Neuron (in vitro differentiated cells): ENCODE data around the gene CUX1.

Source experiments
- H2AFZ ChIP-seq: one replicate; pipeline ENCODE4 v1.6.1; 2013; ENCODE audit warnings: low read depth, mild to moderate bottlenecking, inconsistent platforms, low read length, moderate library complexity
- H3K27me3 ChIP-seq: one replicate; pipeline ENCODE4 v1.6.1; 2013; ENCODE audit warnings: low read length; ENCODE audit not compliant: insufficient read depth
- H3K36me3 ChIP-seq: one replicate; pipeline ENCODE4 v1.6.1; 2013; ENCODE audit warnings: low read length; ENCODE audit not compliant: insufficient read depth
- H3K4me1 ChIP-seq: one replicate; pipeline ENCODE4 v1.6.1; 2013; ENCODE audit warnings: low read length; ENCODE audit not compliant: insufficient read depth
- H3K4me3 ChIP-seq: 2 replicates; pipeline ENCODE4 v1.5.1; 2013; ENCODE audit warnings: mild to moderate bottlenecking, low read length, moderate library complexity
- H3K9me3 ChIP-seq: one replicate; pipeline ENCODE4 v1.6.1; 2013; ENCODE audit warnings: low read length

CUX1 gene

GRCh38 chr7:101996131-101996691 lies 178.8 kb downstream of the CUX1 start:
- Histone ChIP-seq H3K4me1 (peaks cover 9% of the 10 kb centered on the region), H3K4me3 (no peak overlapping the region), H3K9me3 (no peaks in the 10 kb centered on the region), H3K27me3 (no peaks in the 10 kb centered on the region), H2AFZ (no peak overlapping the region), H3K36me3 (no peaks in the 10 kb centered on the region)

- Histone ChIP-seq H3K4me1 (peaks cover 9% of the 10 kb centered on the region), H3K27me3 (no peaks in the 10 kb centered on the region), H3K4me3 (no peak overlapping the region), H3K9me3 (no peaks in the 10 kb centered on the region), H2AFZ (no peak overlapping the region), H3K36me3 (no peaks in the 10 kb centered on the region)
These were observed 179.4 kb downstream of the CUX1 start for GRCh38 chr7:101996876-101997275.

GRCh38 chr7:101998029-101998905 lies 180.8 kb downstream of the CUX1 start:
- Histone ChIP-seq H3K9me3 (no peaks in the 10 kb centered on the region), H3K36me3 (no peaks in the 10 kb centered on the region), H3K4me3 (no peak overlapping the region), H3K27me3 (no peaks in the 10 kb centered on the region), H2AFZ (no peak overlapping the region), H3K4me1 (peaks cover 9% of the 10 kb centered on the region)

- H3K27me3 ChIP-seq = no peaks in the 10 kb centered on the region
- H3K9me3 ChIP-seq = no peaks in the 10 kb centered on the region
- H3K4me1 ChIP-seq = peaks cover 9% of the 10 kb centered on the region
- no peak overlapping the region for H2AFZ ChIP-seq
- H3K36me3 ChIP-seq = no peaks in the 10 kb centered on the region
- H3K4me3 ChIP-seq = no peak overlapping the region
These were observed 181.4 kb downstream of the CUX1 start for GRCh38 chr7:101998906-101999240.

GRCh38 chr7:101999393-101999792 lies 182.0 kb downstream of the CUX1 start:
- no peaks in the 10 kb centered on the region for H3K27me3 ChIP-seq
- H3K4me1 ChIP-seq = peaks cover 9% of the 10 kb centered on the region
- H2AFZ ChIP-seq = no peak overlapping the region
- H3K9me3 ChIP-seq = no peaks in the 10 kb centered on the region
- no peak overlapping the region for H3K4me3 ChIP-seq
- H3K36me3 ChIP-seq = no peaks in the 10 kb centered on the region

- Histone ChIP-seq H3K36me3 (no peaks in the 10 kb centered on the region), H3K9me3 (no peaks in the 10 kb centered on the region), H3K4me1 (peaks cover 9% of the 10 kb centered on the region), H3K4me3 (no peak overlapping the region), H3K27me3 (no peaks in the 10 kb centered on the region), H2AFZ (no peak overlapping the region)
These were observed 182.7 kb downstream of the CUX1 start for GRCh38 chr7:102000123-102000522.

GRCh38 chr7:102004229-102004628 lies 186.8 kb downstream of the CUX1 start:
- no peaks in the 10 kb centered on the region for H3K9me3 ChIP-seq
- H3K4me3 ChIP-seq = no peak overlapping the region
- H3K4me1 ChIP-seq = no peaks in the 10 kb centered on the region
- H3K27me3 ChIP-seq = no peaks in the 10 kb centered on the region
- H3K36me3 ChIP-seq = no peaks in the 10 kb centered on the region
- no peak overlapping the region for H2AFZ ChIP-seq

- H3K4me3 ChIP-seq = no peak overlapping the region
- H2AFZ ChIP-seq = no peak overlapping the region
- H3K4me1 ChIP-seq = no peaks in the 10 kb centered on the region
- no peaks in the 10 kb centered on the region for H3K36me3 ChIP-seq
- no peaks in the 10 kb centered on the region for H3K27me3 ChIP-seq
- H3K9me3 ChIP-seq = no peaks in the 10 kb centered on the region
These were observed 187.4 kb downstream of the CUX1 start for GRCh38 chr7:102004848-102005247.

GRCh38 chr7:102005933-102006480 lies 188.6 kb downstream of the CUX1 start:
- Histone ChIP-seq H3K4me3 (no peak overlapping the region), H3K36me3 (no peaks in the 10 kb centered on the region), H3K4me1 (no peaks in the 10 kb centered on the region), H3K9me3 (peaks cover 2% of the 10 kb centered on the region), H2AFZ (no peak overlapping the region), H3K27me3 (no peaks in the 10 kb centered on the region)

GRCh38 chr7:102006695-102007094 lies 189.3 kb downstream of the CUX1 start:
- no peak overlapping the region for H2AFZ ChIP-seq
- H3K4me3 ChIP-seq = no peak overlapping the region
- peaks cover 2% of the 10 kb centered on the region for H3K9me3 ChIP-seq
- no peaks in the 10 kb centered on the region for H3K27me3 ChIP-seq
- no peaks in the 10 kb centered on the region for H3K4me1 ChIP-seq
- no peaks in the 10 kb centered on the region for H3K36me3 ChIP-seq

- Histone ChIP-seq H3K4me1 (no peaks in the 10 kb centered on the region), H3K36me3 (no peaks in the 10 kb centered on the region), H3K4me3 (no peak overlapping the region), H2AFZ (no peak overlapping the region), H3K9me3 (peaks cover 2% of the 10 kb centered on the region), H3K27me3 (no peaks in the 10 kb centered on the region)
These were observed 191.3 kb downstream of the CUX1 start for GRCh38 chr7:102008535-102009262.

- H3K4me1 ChIP-seq = no peaks in the 10 kb centered on the region
- H3K9me3 ChIP-seq = peaks cover 2% of the 10 kb centered on the region
- H3K27me3 ChIP-seq = no peaks in the 10 kb centered on the region
These were observed 192.2 kb downstream of the CUX1 start for GRCh38 chr7:102009628-102010027.

More at GRCh38 chr7:102009628-102010027, 192.2 kb downstream of the CUX1 start:
- H3K36me3 ChIP-seq = no peaks in the 10 kb centered on the region
- H3K4me3 ChIP-seq = no peak overlapping the region
- H2AFZ ChIP-seq = no peak overlapping the region
